Right lobe of liver (tissue), 4 donors: Measurements from ENCODE around the gene CRISP3.

Source experiments
- CTCF ChIP-seq, 4 donors: fragments of 200-600 bp in 3 of 4; fragments of 450-650 bp in 1 of 4; IDR thresholded peaks; one replicate each; pipeline versions ENCODE4 v1.5.1 to v1.8.0; 2016 to 2022; ENCODE audit warnings: antibody characterized with exemption in 4 of 4, mild to moderate bottlenecking in 2 of 4
- POLR2A ChIP-seq: fragments of 450-650 bp; IDR thresholded peaks from one replicate; pipeline ENCODE4 v1.6.1; 2017; ENCODE audit warnings: antibody characterized with exemption, mild to moderate bottlenecking
- donor health status: DM: no; HTN: no; CAD: no.
- donor health status: DM: no; HTN: no; CAD: no.
- donor health status: DM: no; HTN: yes; CAD: no.

GRCh38 chr6:49736017-49736508, 8.1 kb downstream of the CRISP3 start:
- TF ChIP-seq CTCF (IDR thresholded peaks at IDR 0.05) (no peak), POLR2A (no peak)
